Endodermal cell (in vitro differentiated cells): Measurements from ENCODE around the gene SYT1. TPM values are rescaled to one million over a fixed set of nuclear protein-coding genes. Genes with fewer than 3 reads are reported as not detected.

Experiments
- DNase-seq: peaks from one replicate; pipeline ENCODE4 v3.0.0-alpha.2; 2017
- H3K27ac ChIP-seq: 2 replicates; pipeline ENCODE4 v1.5.1; 2013; ENCODE audit warnings: mild to moderate bottlenecking, low read depth, low read length, moderate library complexity
- H3K27me3 ChIP-seq: 2 replicates; pipeline ENCODE4 v1.6.1; 2013; ENCODE audit warnings: mild to moderate bottlenecking, low read length, moderate library complexity; ENCODE audit not compliant: insufficient read depth, control insufficient read depth, poor library complexity, severe bottlenecking
- H3K36me3 ChIP-seq: 2 replicates; pipeline ENCODE4 v1.7.0; 2013; ENCODE audit warnings: mild to moderate bottlenecking, low read length, moderate library complexity; ENCODE audit not compliant: control insufficient read depth, insufficient read depth
- H3K4me1 ChIP-seq: one replicate; pipeline ENCODE4 v1.7.0; 2013; ENCODE audit warnings: low read length; ENCODE audit not compliant: control insufficient read depth, insufficient read depth
- H3K4me3 ChIP-seq: 2 replicates; pipeline ENCODE4 v1.5.1; 2013; ENCODE audit warnings: mild to moderate bottlenecking, low read length, moderate library complexity
- H3K9ac ChIP-seq: 2 replicates; pipeline ENCODE4 v1.6.1; 2013; ENCODE audit warnings: mild to moderate bottlenecking, low read length, moderate library complexity; ENCODE audit not compliant: poor library complexity, severe bottlenecking; ENCODE audit errors: extremely low read depth
- H3K9me3 ChIP-seq: 2 replicates; pipeline ENCODE4 v1.6.1; 2013; ENCODE audit warnings: mild to moderate bottlenecking, low read length, moderate library complexity; ENCODE audit not compliant: control insufficient read depth
- H3K27ac Mint-ChIP-seq: 2 replicates; pipeline ENCODE4 v1.8.0; 2020; ENCODE audit warnings: mixed read lengths
- H3K27me3 Mint-ChIP-seq: 2 replicates; pipeline ENCODE4 v1.8.0; 2021; ENCODE audit warnings: mild to moderate bottlenecking, mixed read lengths; ENCODE audit not compliant: insufficient read depth
- H3K36me3 Mint-ChIP-seq: 2 replicates; pipeline ENCODE4 v1.8.0; 2020; ENCODE audit warnings: low read depth, mixed read lengths
- H3K4me1 Mint-ChIP-seq: 2 replicates; pipeline ENCODE4 v1.8.0; 2020; ENCODE audit warnings: mixed read lengths
- H3K4me3 Mint-ChIP-seq: 2 replicates; pipeline ENCODE4 v1.8.0; 2020; ENCODE audit warnings: mild to moderate bottlenecking, moderate library complexity, mixed read lengths
- H3K9me3 Mint-ChIP-seq: 2 replicates; pipeline ENCODE4 v1.8.0; 2020; ENCODE audit warnings: mild to moderate bottlenecking, mixed read lengths
- CTCF ChIP-seq: fragments of 200-600 bp; sonication (generic); conservative IDR thresholded peaks from 2 replicates; pipeline ENCODE4 v1.5.0; 2021; ENCODE audit warnings: antibody characterized with exemption, mild to moderate bottlenecking
- WGBS, 2 experiments: methylation state at CpG; one replicate each; pipeline versions ENCODE4 v1.1.5 to v1.1.7; 2013; ENCODE audit warnings: missing lambda C conversion rate in 2 of 2, mixed read lengths in 1 of 2; ENCODE audit not compliant: insufficient coverage in 1 of 2, insufficient read length in 1 of 2; 5-methylcytosine and 5-hydroxymethylcytosine counted together
- total RNA-seq, 2 donors: library from RNA; stranded (reverse); fragmentation: NEBNext Ultra II Directional in 1 of 2; extraction: Animal tissue kit (Norgen Biotek cat#: 25700) in 1 of 2; gene quantifications; 2 replicates in 1 of 2; 3 replicates in 1 of 2; pipeline ENCODE4 v1.2.1, GENCODE V29; 2021

SYT1 gene
- total RNA-seq, 2 donors from 2014 or later = 6.8 to 10.7 TPM

GRCh38 chr12:79378496-79378895 lies 513.9 kb downstream of the SYT1 start:
- TF ChIP-seq CTCF = no peak
- H3K4me3 ChIP-seq = no peak overlapping the region
- no peaks in the 10 kb centered on the region for H3K27me3 Mint-ChIP-seq
- no peak overlapping the region for H3K4me3 Mint-ChIP-seq
- H3K9ac ChIP-seq = no peak overlapping the region
- H3K27ac ChIP-seq = no peak overlapping the region
- no peaks in the 10 kb centered on the region for H3K9me3 ChIP-seq
- H3K36me3 Mint-ChIP-seq = no peaks in the 10 kb centered on the region
- no peak for DNase-seq
- no peaks in the 10 kb centered on the region for H3K27me3 ChIP-seq
- H3K4me1 ChIP-seq = peaks cover 9% of the 10 kb centered on the region
- WGBS, 2 experiments = 83% methylated on average over 1 of the region's 1 CpG
- no peaks in the 10 kb centered on the region for H3K9me3 Mint-ChIP-seq
- peaks cover 48% of the 10 kb centered on the region for H3K4me1 Mint-ChIP-seq
- H3K27ac Mint-ChIP-seq = no peak overlapping the region
- H3K36me3 ChIP-seq = no peaks in the 10 kb centered on the region

- Histone ChIP-seq H3K4me3 (peak overlapping the region; percentile 68), H3K4me1 (peaks cover 9% of the 10 kb centered on the region), H3K36me3 (no peaks in the 10 kb centered on the region), H3K9me3 (no peaks in the 10 kb centered on the region), H3K9ac (no peak overlapping the region), H3K27me3 (no peaks in the 10 kb centered on the region), H3K27ac (no peak overlapping the region)
- H3K4me3 Mint-ChIP-seq = no peak overlapping the region
- peaks cover 34% of the 10 kb centered on the region for H3K4me1 Mint-ChIP-seq
- DNase-seq = no peak
- WGBS, 2 experiments = 89 to 100% methylated on average over 2 of the region's 2 CpGs
- no peak for TF ChIP-seq CTCF
- peak overlapping the region; percentile 74 for H3K27ac Mint-ChIP-seq
- H3K9me3 Mint-ChIP-seq = no peaks in the 10 kb centered on the region
- H3K27me3 Mint-ChIP-seq = no peaks in the 10 kb centered on the region
- H3K36me3 Mint-ChIP-seq = no peaks in the 10 kb centered on the region
Measured at GRCh38 chr12:79380402-79380801, 515.8 kb downstream of the SYT1 start.

GRCh38 chr12:79381248-79382208 lies 517.0 kb downstream of the SYT1 start:
- H3K4me3 Mint-ChIP-seq = peak overlapping the region; percentile 17
- no peak overlapping the region for H3K9ac ChIP-seq
- peak; percentile 53 for DNase-seq
- H3K9me3 Mint-ChIP-seq = no peaks in the 10 kb centered on the region
- H3K27me3 ChIP-seq = no peaks in the 10 kb centered on the region
- no peaks in the 10 kb centered on the region for H3K36me3 Mint-ChIP-seq
- peak overlapping the region; percentile 56 for H3K27ac Mint-ChIP-seq
- no peak overlapping the region for H3K27ac ChIP-seq
- WGBS, 2 experiments = 9 to 17% methylated on average over 10 to 11 of the region's 11 CpGs
- peaks cover 32% of the 10 kb centered on the region for H3K4me1 Mint-ChIP-seq
- no peaks in the 10 kb centered on the region for H3K36me3 ChIP-seq
- H3K27me3 Mint-ChIP-seq = no peaks in the 10 kb centered on the region
- H3K9me3 ChIP-seq = no peaks in the 10 kb centered on the region
- H3K4me3 ChIP-seq = peak overlapping the region; percentile 68
- no peak for TF ChIP-seq CTCF
- peaks cover 9% of the 10 kb centered on the region for H3K4me1 ChIP-seq
